Stimulated activated CD8-positive, alpha-beta memory T cell treated with anti-CD3 and anti-CD28 coated beads, Interleukin-15, amount 100 ng/mL, for 24 hours (primary cell): Measurements from ENCODE around the gene CYLD.
A peak's percentile ranks its signal among the peaks of the same experiment; 100 is the strongest.

Source experiments
- DNase-seq: peaks from one replicate; pipeline ENCODE4 v3.0.0-alpha.2; 2020; ENCODE audit warnings: low read depth

CYLD gene

DNA sequence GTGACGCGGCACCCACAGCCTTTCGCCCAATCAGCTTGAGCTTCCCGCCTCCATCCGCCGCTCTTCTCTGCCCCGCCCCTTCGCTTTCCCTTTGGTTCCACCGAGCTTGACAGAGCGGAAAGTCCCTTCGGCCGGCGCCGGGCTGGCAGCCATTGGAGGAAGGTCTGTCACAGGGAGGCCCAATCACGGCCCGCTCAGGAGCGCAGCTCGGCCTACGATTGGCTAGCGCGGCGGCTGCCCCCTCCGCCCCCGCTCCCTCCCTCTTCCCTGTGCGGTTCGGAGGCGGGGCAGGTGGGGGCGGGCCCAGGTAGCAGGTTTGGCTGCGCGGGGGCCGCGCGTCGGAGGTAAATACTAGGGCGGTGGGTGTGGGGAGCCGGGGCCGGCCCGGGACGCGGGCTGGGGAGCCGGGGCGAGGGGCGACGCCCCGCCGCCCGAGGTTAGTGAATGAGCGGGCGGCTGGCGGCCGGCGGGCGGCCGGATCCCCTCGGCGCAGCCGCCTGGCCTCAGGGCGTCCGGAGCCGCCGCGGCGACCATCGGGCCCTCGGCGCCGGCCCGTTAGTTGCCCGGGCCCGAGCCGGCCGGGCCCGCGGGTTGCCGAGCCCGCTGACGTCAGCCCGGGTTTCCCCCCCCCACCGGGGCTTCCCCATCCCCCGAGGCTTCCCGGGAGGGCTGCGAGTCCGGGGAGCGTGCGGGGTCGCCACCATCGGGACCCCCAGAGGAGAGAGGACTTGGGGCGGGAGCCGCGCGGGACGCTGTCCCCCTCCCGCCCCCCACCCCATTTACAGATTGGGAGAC is at the start of gene CYLD:
Gene CYLD, plus strand, starts transcription at position 306 of the 795 bp plus-strand sequence. CDS start 7,613 bp downstream, outside the sequence.
- DNase-seq = peak; percentile 95

DNA sequence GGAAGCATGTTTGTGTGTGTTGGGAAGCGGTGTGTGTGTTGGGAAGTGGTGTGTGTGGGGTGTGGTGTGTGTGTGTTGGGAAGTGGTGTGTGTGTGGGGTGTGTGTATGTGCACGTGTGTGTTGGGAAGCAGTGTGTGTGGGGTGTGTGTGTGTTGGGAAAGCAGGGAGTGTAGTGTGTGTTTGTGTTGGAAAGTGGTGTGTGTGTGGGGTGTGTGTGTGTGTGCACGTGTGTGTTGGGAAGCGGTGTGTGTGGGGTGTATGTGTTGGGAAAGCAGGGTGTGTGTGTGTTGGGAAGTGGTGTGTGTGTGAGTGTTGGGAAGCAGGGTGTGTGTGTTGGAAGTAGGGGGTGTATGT is 49.3 kb upstream of the CYLD start:
- no peak for DNase-seq

DNA sequence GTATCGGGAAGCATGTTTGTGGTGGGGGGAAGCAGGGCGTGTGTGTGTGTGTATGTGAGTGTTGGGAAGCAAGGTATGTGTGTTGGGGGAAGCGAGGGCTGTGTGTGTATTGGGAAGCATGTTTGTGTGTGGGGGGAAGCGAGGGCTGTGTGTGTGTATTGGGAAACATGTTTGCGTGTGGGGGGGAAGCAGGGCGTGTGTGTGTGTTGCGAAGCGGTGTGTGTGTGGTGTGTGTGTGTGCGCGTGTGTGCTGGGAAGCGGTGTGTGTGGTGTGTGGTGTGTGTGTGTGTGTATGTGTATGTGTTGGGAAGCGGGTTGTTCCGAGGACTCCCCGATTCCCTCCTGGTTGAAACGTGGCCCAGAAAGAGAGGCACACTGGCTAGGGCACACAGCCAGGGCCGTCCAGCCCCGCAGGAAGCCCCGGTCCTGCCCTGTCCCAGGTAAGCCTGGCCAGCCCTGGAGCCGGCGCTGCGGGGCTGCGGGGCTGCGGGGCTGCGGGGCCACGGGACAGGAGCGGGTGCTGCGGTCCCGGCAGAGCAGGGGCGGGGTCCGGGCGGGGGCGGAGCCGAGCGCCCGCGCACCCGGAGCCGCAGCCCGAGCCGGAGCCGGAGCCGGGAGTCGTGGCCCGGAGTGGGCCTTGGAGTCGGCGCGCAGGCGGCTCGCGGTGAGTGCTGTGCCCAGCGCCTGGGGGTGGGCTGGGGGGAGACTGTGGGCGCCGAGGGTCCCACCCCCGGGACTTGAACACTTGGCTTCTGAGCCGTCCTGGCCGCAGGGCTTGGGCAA is 48.7 kb upstream of the CYLD start, which contains the start of gene NOD2:
Gene NOD2, plus strand, starts transcription at position 608 of the 783 bp plus-strand sequence. CDS start 5,890 bp downstream, outside the sequence.
- DNase-seq = no peak

DNA sequence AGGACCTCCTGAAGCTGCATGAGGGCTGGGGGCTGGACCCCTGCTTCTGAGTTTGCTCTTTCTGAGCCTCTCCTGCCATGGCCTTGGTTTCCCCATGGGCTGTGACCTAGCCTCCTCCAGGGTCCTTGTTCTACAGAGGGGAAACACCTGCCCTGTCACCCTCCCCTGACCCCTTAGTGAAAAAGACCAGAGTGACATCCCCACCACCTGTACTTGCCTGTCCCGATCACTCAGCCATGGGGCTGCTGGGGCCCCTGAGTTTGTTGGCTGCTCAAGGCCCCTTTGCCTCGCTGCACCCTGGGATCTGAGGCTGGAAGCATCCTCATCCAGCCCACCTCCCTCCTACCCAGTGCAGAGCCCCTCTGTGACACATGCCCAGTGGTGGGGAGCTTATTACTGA is 47.7 kb upstream of the CYLD start:
- DNase-seq = no peak

DNA sequence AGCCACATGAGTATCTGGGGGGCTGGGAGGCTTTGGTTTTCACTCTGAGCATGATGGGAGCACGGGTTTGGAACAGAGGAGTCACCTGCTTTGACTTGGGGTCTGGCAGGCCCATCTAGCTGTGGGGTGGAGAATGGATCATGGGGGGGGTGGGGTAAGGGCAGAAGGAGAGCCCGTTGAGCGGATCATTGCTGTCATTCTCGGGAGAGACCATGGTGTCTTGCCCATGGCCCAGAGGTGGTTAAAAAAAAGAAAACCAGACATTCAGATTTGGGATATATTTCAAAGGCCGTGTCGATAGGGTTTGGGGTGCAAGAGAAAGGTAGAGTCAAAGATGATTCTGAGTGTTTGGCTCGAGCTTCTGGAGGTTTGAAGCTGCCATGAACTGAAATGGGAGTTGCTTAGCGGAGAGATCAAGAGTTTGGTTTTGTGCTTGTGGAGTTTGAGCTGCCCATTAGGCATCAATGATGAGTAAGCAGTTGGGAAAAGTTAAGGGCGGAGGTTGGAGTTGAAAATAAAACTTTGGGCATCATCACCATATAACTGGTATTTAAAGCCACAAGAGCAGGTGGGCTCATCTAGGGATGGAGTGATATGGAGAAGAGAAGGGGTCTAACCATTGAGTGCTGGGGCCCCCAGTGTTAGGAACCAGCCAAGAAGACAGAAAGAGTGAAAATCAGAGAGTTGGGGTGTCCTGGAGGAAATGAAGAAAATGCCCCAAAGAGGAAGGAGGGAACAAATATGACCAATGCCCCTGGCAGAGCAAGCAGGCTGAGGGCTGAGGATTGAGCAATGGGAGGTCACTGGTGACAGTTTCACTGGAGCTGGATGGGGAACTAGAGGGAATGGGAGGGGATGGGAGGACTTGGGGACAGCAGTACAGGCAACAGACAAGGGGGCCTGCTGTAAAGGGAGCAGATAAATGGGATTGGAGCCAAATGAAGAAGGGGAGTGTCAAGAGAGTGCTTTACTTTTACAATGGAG is 46.6 kb upstream of the CYLD start:
- DNase-seq = no peak

DNA sequence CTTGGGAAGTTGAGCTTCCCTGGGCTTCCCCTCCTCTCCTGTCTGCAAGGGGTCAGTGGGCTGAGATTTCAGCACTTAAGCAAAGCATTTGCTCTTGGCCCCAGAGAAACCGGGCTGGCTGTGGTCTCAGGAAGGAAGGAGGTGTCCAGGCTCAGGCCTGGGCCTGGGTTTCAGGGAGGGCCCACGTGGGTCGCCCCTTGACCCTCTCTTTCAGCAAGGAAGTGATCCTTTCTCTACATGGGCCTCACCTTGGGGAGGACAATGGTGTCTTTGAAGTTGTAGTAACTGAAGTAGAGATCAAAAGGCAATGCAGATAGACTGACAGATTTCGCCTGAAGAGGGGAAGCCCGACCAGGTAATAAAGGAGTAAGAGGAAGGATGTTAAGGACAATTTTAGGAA is 45.8 kb upstream of the CYLD start:
- DNase-seq = no peak

DNA sequence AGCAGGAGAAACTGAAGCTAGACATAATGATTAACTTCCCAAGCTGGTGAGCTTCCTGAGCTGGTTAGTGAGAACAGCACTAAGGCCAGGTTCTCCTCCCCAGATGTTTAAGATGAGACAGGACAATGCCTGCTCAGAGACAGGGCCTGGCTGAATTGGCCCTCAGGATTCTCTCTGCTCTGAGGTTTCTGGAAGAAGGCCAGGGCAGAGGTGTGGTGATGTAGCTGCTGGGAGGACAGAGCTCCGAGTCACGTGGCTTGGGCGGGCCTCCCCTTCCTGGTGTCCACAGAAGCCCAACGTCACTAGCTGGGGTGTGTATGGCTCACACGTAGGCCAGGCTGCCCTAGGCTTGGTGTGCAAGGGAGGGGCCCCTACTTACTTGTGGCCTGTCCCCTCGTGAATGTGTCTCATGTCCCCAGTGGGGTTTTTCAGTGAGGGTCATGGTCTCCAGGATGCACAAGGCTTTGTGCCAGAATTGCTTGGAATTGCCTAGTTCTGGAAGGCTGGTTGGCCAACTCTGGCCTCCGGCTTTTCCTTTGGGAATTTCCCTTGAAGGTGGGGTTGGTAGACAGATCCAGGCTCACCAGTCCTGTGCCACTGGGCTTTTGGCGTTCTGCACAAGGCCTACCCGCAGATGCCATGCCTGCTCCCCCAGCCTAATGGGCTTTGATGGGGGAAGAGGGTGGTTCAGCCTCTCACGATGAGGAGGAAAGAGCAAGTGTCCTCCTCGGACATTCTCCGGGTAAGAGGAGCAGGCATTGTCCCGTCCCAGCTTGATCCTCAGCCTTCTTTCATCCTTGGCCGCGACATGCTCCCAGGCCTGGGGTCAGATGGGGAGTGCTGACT is 45.1 kb upstream of the CYLD start:
- DNase-seq = no peak

DNA sequence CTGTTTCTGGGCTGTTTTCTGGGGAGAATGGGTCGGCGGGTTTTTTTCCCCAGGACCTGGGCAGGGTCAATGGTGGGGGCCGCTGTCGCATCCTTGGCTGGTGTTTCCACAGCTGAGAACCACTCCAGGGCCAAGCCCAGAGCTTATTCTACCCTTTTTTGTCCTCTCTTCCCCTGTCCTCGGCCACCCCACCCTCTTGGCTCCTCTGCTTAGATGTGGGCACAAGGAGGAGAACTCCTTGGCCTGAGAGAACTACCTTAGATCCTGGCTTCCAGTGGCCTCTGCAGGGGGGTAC is 44.5 kb upstream of the CYLD start:
- DNase-seq = no peak

DNA sequence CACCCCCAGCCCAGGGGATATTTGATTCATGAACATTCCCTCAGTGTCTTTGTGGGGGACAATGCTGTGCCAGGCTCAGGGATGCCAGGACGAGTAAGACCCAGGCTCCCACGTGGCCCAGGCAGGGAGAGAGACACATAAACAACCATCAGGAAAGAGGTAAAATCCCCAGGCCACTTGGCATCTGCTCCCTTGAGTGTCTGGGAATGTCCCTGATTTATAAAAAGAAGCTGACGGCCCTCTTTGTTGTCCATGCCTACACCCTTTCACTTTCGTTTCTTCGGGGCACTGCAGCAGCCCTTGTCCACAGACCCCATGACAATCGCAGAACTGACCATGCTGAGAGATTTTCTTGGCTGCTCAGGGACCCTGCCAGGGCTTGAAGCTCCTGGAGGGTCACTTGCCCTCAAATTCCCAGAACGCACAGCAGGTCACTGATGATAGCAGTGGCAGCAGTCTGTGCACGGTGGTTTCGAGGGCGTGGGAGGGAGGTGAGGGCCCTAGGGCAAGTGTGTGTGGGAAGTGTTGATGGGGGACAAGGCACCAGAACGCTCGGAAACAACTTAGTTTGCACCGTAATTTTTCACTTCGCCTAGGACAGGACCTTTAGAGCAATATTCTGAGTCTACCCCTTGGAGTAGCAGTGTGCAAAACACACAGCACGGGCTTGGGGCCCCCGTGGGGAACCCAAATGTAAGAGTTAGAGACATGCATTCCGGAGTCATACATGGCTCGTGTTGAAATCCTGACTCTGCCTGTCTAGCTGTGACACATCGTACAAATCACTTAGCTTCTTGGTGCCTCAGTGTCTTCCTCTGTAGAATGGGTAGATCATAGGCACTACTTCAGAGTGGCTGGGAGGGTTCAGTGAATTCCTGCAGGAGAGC is 43.8 kb upstream of the CYLD start:
- DNase-seq = no peak

DNA sequence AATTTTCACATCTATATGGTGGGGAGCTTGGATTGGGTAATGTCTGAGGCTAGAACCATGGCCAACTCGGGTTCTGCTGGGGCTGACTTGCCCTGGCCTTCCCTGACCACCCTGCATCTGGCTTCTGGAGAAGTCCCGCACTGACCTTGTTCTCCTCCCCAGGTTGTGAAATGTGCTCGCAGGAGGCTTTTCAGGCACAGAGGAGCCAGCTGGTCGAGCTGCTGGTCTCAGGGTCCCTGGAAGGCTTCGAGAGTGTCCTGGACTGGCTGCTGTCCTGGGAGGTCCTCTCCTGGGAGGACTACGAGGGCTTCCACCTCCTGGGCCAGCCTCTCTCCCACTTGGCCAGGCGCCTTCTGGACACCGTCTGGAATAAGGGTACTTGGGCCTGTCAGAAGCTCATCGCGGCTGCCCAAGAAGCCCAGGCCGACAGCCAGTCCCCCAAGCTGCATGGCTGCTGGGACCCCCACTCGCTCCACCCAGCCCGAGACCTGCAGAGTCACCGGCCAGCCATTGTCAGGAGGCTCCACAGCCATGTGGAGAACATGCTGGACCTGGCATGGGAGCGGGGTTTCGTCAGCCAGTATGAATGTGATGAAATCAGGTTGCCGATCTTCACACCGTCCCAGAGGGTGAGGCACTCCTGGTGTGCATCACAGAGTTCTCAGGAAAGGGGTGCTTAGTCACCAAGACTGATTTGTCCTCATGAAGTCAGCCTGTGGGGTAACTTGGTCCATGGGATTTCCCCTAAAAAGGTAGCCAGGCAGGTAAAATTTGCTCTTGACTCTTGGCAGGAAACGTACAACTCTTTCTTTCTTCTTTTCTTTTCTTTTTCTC is 42.3 kb upstream of the CYLD start:
- no peak for DNase-seq

DNA sequence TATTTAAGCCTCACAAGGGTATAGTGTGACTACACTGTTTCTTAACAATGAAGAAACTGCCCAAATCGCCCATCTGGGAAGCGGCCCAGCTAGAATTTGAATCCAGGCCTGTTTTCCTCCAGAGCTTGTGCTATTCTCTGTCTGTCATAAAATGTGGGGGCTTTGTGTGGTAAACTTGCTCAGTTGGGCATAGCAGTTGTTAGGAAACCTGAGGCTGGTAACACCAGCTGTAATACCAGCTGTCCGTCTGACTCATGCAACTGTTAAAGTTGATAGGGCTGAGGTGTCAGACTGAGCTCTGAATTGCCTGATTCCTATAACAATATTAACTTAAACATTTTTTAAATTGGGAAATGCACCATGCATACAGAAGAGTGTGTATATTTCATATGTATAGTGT is 39.2 kb upstream of the CYLD start:
- DNase-seq = no peak

DNA sequence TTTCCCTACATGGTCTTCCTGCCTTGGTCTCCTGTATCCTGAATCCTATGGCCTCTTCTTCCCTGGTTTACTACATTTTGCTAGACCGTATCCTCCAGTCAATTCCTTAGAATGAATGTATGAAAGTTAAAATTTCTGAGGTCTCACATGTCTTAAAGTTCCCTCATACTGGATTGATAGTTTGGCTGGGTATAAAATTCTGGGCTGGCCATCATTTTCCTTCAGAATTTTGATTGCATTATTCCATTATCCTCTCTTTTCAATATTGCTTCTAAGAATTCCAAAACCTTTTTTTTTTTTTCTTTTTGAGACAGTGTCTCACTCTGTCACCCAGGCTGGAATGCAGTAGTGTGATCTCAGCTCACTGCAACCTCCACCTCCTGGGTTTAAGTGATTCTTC is 37.6 kb upstream of the CYLD start:
- no peak for DNase-seq

DNA sequence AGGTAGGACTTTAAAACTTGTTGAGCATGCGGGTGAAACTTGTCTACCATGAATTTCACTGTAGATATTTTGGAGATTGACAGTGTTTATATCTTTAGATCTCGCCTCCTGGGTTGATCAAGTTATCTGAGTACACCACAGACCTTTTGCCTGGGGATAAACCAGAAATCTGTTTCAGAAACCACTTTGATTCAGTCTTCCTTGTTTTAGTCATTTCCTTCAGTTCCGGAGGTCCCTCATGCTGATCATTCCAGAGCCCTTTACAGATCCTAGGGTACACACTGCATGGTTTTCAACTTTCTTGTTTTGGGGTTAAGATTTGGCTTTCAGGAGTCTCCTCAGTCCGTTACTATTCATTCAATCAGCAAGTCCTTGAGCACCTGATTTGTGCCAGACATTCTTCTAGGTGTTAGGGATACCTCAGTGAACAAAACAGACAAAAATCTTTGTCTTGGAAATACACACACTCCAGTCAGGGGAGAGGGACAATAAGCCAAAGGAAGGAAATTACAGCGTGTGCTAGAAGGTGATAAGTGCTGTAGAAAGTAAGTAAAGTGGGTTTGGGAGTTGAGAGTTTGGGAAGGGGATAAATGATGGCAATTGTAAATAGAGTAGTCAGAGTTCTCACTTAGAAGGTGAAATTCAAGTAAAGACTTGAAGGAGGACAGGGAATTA is 36.3 kb upstream of the CYLD start:
- DNase-seq = no peak

DNA sequence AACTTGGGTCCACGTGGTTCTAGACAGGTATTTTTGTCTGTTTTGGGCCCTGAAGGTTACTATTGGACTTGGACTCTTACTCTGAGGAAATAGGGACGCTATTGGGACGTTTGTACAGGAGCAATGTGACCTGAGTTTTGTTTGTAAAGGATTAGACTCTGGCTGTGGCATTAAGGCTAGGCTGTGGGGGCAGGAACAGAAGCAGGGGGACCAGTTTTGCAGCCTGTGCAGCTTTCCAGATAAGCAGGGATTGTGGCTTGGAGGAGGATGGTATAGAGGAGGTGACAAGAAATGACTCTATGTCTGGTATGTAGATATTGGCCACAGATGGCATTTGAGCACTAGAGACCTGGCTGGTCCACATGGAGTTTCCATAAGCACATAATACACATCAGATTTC is 35.6 kb upstream of the CYLD start:
- no peak for DNase-seq

DNA sequence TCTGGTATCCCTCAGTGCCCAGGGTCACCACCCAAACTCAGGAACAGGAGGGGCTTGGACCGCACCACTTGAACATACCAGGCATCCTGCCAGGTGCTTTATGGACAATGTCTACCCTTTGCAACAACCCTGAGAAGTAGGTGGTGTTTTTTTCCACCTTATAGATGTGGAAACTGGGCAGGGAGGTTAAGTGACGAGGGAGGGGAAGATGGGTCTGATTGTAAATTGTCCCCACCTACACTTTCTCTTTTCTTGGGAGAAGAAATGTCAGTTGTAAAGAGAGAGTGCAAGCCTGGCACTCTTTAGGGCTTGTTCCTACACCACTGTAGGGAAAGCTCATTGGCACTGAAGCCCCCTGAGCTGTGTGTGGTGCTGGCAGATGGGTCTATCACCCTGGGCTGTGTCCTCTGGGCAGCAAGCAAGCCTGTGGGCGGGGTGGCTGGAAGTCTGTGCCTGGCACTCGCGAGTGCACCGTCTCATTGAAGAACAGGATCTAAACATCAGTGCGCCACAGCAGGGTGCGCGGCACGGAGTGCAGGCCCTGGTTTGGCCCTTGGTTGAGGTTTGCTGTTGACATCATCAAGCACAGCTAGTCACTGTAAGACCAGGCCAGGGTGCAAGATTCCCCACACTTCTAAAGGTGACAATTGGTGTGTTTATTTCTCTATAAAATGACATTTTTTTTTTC is 33.4 kb upstream of the CYLD start:
- DNase-seq = no peak

DNA sequence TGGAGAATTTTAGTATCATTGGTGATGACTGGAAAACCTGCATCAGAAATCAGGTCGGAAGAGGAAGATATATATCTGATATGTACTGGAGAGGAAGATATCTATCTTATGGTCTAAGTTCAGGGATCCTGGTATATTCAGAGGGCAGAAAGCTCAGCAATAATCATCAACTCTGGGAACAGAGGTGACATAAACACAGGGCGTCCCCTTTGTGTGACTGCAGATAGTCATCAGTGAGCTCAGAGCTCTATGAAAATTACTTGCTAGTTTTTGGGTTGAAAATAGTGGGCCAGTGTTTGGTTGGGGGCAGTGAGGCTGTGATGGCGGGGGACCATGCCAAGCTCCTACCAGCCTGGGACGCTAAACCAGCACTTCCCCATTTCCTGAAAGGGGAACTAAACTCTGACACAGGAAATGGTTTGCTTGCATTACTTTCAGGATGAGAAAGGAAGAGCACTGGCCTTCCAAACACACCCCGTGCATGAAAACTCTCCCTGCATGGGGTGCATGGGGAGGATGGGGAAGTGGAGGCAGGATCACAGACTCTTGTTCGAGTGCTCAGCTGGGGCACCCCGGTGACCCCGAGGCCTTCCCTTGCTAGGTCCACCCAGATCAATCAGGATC is 32.7 kb upstream of the CYLD start:
- no peak for DNase-seq

DNA sequence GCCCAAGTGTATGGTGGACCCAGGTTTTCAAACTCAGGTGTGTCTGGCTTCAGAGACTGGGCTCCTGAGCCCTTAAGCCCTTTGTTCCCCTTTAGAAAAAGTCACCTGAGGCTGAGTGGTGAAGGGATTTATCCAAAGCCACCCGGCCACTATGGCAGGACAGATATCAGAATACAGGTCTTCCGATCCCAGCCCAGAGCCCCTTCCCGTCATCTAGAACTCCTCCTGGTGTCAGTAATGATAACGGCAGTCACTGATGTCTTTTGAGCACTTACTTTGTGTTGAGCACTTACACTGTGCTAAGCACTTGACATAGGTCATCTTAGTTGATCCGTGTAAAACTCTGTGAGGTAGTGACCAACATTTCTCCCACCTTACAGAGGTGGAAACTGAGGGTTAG is 31.9 kb upstream of the CYLD start:
- no peak for DNase-seq

DNA sequence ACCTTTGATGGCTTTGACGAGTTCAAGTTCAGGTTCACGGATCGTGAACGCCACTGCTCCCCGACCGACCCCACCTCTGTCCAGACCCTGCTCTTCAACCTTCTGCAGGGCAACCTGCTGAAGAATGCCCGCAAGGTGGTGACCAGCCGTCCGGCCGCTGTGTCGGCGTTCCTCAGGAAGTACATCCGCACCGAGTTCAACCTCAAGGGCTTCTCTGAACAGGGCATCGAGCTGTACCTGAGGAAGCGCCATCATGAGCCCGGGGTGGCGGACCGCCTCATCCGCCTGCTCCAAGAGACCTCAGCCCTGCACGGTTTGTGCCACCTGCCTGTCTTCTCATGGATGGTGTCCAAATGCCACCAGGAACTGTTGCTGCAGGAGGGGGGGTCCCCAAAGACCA is 30.8 kb upstream of the CYLD start:
- no peak for DNase-seq
